Measurements from ENCODE around the gene TGM5. TPM values are rescaled to one million over a fixed set of nuclear protein-coding genes. Genes with fewer than 3 reads are reported as not detected.

Gene TGM5
- total RNA-seq, 6 experiments from 2014 or later: not detected

- Histone ChIP-seq H3K27me3 (no peaks in the 10 kb centered on the region), H3K36me3 (no peaks in the 10 kb centered on the region), H3K27ac (no peak overlapping the region), H3K4me3 (no peak overlapping the region), H3K9me3 (no peaks in the 10 kb centered on the region), H3K4me1 (no peaks in the 10 kb centered on the region)
- 67% methylated on average over 3 of the region's 5 CpGs for WGBS (ENCODE audit: insufficient coverage, low coverage, low lambda C conversion rate, missing lambda C conversion rate)
- no peak for ATAC-seq
- TF ChIP-seq POLR2A (IDR thresholded peaks at IDR 0.05) (no peak), CTCF (IDR thresholded peaks at IDR 0.05) (no peak)
- intact Hi-C loops (cut with DNase I): no loop called here
- no peak for DNase-seq
Measured at GRCh38 chr15:43270113-43270665, 3.5 kb upstream of the TGM5 start.

DNA sequence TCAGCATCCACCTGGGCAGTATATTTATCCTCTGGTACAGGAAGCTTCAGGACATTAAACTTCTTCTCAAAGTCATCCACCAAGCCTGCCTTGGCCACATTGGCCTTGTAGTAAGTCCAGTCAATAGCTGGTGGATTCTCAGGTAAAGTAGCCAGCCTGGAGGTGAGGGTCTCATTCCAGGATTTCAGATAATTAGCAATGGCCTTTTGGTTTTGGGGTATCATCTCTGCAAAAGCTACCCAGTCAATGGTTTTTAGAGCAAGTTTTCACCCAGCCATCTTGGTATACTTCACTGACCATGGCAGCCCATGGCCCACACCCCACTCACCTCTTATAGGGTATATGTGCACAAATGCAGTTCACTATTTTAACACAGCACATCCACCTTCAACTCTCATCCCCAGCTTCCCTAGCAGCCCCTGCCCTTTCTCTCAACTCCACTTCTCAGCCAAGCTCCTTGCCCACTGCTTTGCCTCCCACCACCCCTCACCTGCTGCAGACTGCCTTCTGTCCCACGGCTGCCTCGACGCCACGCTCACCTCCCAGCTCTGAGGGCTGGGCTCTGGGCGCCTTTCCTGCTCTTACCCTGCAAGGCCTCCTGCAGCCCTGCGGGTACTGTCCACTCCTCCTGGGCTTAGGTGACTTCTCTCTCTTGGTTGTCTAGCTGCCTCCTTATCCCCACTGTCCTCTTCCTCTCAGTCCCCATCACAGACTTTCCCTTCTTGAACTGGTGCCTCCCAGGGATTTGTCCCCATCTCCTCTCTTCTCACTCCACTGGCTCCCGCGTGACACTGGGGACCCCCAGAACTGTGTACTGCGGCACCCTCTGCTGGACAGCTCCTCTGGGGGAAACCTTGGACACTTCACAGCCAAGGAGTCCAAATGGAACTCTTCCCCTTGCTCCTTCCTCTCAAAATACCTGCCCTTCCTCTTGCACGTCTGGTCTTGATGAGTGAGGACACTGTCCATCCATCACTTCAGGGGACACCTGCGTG is 1.7 kb upstream of the TGM5 start:
- ATAC-seq: no peak
- TF ChIP-seq CTCF (IDR thresholded peaks at IDR 0.05) (no peak), POLR2A (IDR thresholded peaks at IDR 0.05) (no peak)
- intact Hi-C loops (cut with DNase I): no loop called here
- Histone ChIP-seq H3K36me3 (no peaks in the 10 kb centered on the region), H3K9me3 (no peaks in the 10 kb centered on the region), H3K4me1 (no peaks in the 10 kb centered on the region), H3K27me3 (no peaks in the 10 kb centered on the region), H3K27ac (no peak overlapping the region), H3K4me3 (no peak overlapping the region)
- no peak for DNase-seq
- WGBS (ENCODE audit: insufficient coverage, low coverage, low lambda C conversion rate, missing lambda C conversion rate): 40% methylated on average over 11 of the region's 11 CpGs

DNA sequence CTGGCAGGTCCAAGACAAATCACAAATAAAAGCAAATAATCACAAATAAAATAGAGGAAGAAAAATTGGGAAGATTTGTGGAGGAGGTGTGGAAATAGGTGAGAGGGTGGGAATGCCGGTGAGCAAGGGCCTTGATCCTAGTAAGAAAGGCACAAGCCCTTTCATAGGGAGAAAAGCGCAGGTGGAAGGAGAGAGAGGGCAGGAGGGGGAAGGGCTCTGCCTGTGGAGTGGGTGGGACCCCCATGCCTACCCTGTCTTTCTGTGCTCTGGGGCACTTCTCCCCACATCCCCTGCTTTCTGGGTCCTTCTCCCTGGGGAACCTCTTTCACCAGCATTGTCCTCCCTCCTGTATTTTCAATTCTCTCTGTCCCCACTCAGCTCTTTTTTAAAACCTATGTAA is 711 bp upstream of the TGM5 start:
- Histone ChIP-seq H3K4me3 (no peak overlapping the region), H3K9me3 (no peaks in the 10 kb centered on the region), H3K36me3 (no peaks in the 10 kb centered on the region), H3K4me1 (no peaks in the 10 kb centered on the region), H3K27ac (no peak overlapping the region), H3K27me3 (no peaks in the 10 kb centered on the region)
- WGBS (ENCODE audit: insufficient coverage, low coverage, low lambda C conversion rate, missing lambda C conversion rate): no CpG with 5 or more reads among the region's 2 CpGs
- no peak for TF ChIP-seq POLR2A (IDR thresholded peaks at IDR 0.05)
- TF ChIP-seq CTCF (IDR thresholded peaks at IDR 0.05): no peak
- intact Hi-C loops (cut with DNase I): no loop called here
- ATAC-seq (no peak), DNase-seq (no peak)

DNA sequence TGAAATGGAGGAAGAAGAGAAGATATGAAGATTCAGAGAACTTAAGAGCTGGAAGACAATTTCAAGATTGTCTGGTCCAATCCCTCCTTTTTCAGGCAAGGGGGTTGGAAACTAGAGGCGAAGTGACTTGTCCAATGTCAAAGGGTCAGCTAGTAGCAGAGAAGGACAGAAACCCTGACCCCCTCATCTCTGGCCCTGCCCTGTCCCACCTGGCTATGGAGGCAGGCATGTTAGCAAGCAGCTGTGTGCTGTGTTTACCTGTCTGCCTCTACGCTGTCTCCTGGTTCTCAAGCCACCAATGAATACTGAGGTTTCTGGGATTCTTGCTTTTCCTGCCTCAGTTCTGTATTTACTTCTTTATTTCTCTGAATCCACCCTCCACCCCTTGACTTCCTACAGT is 342 bp downstream of the TGM5 start:
- no peak for DNase-seq
- intact Hi-C loops (cut with DNase I): no loop called here
- H3K36me3 ChIP-seq: no peaks in the 10 kb centered on the region
- no peak overlapping the region for H3K27ac ChIP-seq
- 88% methylated on average over 2 of the region's 2 CpGs for WGBS (ENCODE audit: insufficient coverage, low coverage, low lambda C conversion rate, missing lambda C conversion rate)
- H3K27me3 ChIP-seq: no peaks in the 10 kb centered on the region
- ATAC-seq: no peak
- no peaks in the 10 kb centered on the region for H3K4me1 ChIP-seq
- TF ChIP-seq CTCF (IDR thresholded peaks at IDR 0.05) (no peak), POLR2A (IDR thresholded peaks at IDR 0.05) (no peak)
- no peak overlapping the region for H3K4me3 ChIP-seq
- no peaks in the 10 kb centered on the region for H3K9me3 ChIP-seq

Data from right lobe of liver (tissue), 6 donors.